CD4-positive, alpha-beta T cell (primary cell): ENCODE measurements around the gene PSEN1. TPM values are rescaled to one million over a fixed set of nuclear protein-coding genes. Genes with fewer than 3 reads are reported as not detected.

Source experiments
- ATAC-seq: fragments of 200-7000 bp; cut with Tn5 transposase; one replicate; pipeline ENCODE4 v1.10.0; 2022; ENCODE audit warnings: mild to moderate bottlenecking; ENCODE audit not compliant: poor library complexity
- CTCF ChIA-PET: fragments of 350-600 bp; sonication (Branson Sonifier 250); formaldehyde crosslinking; loops from one replicate; lab custom pipeline; 2021; ENCODE audit warnings: antibody characterized with exemption, inconsistent platforms; lab: Charles Lee
- POLR2A ChIA-PET: fragments of 350-600 bp; sonication (Branson Sonifier 250); formaldehyde crosslinking; loops from one replicate; lab custom pipeline; 2021; ENCODE audit warnings: antibody characterized with exemption, inconsistent platforms; lab: Charles Lee
- DNase-seq, 14 experiments: peaks; one replicate each; pipeline ENCODE4 v3.0.0-alpha.2; 2013 to 2020; ENCODE audit warnings: mixed read lengths in 2 of 14
- H3K27ac ChIP-seq, 2 donors: one replicate each; pipeline versions ENCODE4 v1.5.1 to v1.7.0; 2013; ENCODE audit warnings: low read length in 2 of 2, low read depth in 1 of 2, mild to moderate bottlenecking in 1 of 2
- H3K27me3 ChIP-seq, 2 experiments: 1 replicate in 1 of 2; 2 replicates in 1 of 2; pipeline versions ENCODE4 v1.6.1 to v1.7.0; 2013; ENCODE audit warnings: low read length in 2 of 2, control low read depth in 1 of 2, mild to moderate bottlenecking in 1 of 2, moderate library complexity in 1 of 2; ENCODE audit not compliant: insufficient read depth in 2 of 2, control insufficient read depth in 1 of 2
- H3K36me3 ChIP-seq: one replicate; pipeline ENCODE4 v1.6.1; 2013; ENCODE audit warnings: low read length, control low read depth; ENCODE audit not compliant: insufficient read depth
- H3K4me1 ChIP-seq: one replicate; pipeline ENCODE4 v1.6.1; 2013; ENCODE audit warnings: low read length, control low read depth; ENCODE audit not compliant: insufficient read depth
- H3K4me3 ChIP-seq: one replicate; pipeline ENCODE4 v1.5.1; 2013; ENCODE audit warnings: mild to moderate bottlenecking, low read length, moderate library complexity
- H3K9me3 ChIP-seq, 2 experiments: 1 replicate in 1 of 2; 2 replicates in 1 of 2; pipeline versions ENCODE4 v1.6.1 to v1.7.0; 2013; ENCODE audit warnings: low read length in 2 of 2, mild to moderate bottlenecking in 2 of 2, control low read depth in 1 of 2, moderate library complexity in 1 of 2; ENCODE audit not compliant: control insufficient read depth in 1 of 2, insufficient read depth in 1 of 2
- H3K27ac Mint-ChIP-seq: one replicate; pipeline ENCODE4 v1.8.0; 2020; ENCODE audit warnings: mixed read lengths
- H3K27me3 Mint-ChIP-seq: one replicate; pipeline ENCODE4 v1.8.0; 2021; ENCODE audit warnings: mixed read lengths
- H3K36me3 Mint-ChIP-seq: one replicate; pipeline ENCODE4 v1.8.0; 2021; ENCODE audit warnings: low read depth, mixed read lengths
- H3K4me1 Mint-ChIP-seq: one replicate; pipeline ENCODE4 v1.8.0; 2021; ENCODE audit warnings: low read depth, mixed read lengths
- H3K4me3 Mint-ChIP-seq: one replicate; pipeline ENCODE4 v1.8.0; 2020; ENCODE audit warnings: mild to moderate bottlenecking, mixed read lengths
- H3K9me3 Mint-ChIP-seq: one replicate; pipeline ENCODE4 v1.8.0; 2020; ENCODE audit warnings: mixed read lengths
- CTCF ChIP-seq: fragments of 200-600 bp; IDR thresholded peaks from one replicate; pipeline ENCODE4 v1.8.0; 2022; ENCODE audit warnings: antibody characterized with exemption, mild to moderate bottlenecking
- intact Hi-C, 2 experiments: fragments of 100-400 bp; cut with DNase I in 1 of 2; cut with micrococcal nuclease in 1 of 2; formaldehyde crosslinking; loops; one replicate each; pipeline versions ENCODE4 v1.15.1 to v1.9.0; 2023 to 2025; cut with DNase I, micrococcal nuclease
- total RNA-seq, 174 experiments: library from RNA in 2 of 174; stranded (reverse) in 2 of 174; gene quantifications; one replicate each; pipeline ENCODE4 v1.2.3 and lab custom pipeline; 2021 to 2026

The PSEN1 gene
- total RNA-seq, 2 experiments from 2014 or later, result 27.1 to 28.3 TPM

- no peaks in the 10 kb centered on the region for H3K9me3 Mint-ChIP-seq
- POLR2A ChIA-PET, result no interaction called here
- Histone ChIP-seq H3K4me1 (peaks cover 10% of the 10 kb centered on the region), H3K9me3 (no peaks in the 10 kb centered on the region), H3K27ac (no peak overlapping the region), H3K27me3 (no peaks in the 10 kb centered on the region), H3K36me3 (peaks cover 13% of the 10 kb centered on the region), H3K4me3 (peak overlapping the region; percentile 5)
- TF ChIP-seq CTCF, result no peak
- intact Hi-C loops, result no loop called here
- ATAC-seq (peak; percentile 32), DNase-seq (peak in 2 of 14 experiments; percentile 2 to 8)
- no peak overlapping the region for H3K27ac Mint-ChIP-seq
- H3K27me3 Mint-ChIP-seq, result peaks cover 13% of the 10 kb centered on the region
- no peaks in the 10 kb centered on the region for H3K36me3 Mint-ChIP-seq
- peaks cover 12% of the 10 kb centered on the region for H3K4me1 Mint-ChIP-seq
- CTCF ChIA-PET, result no interaction called here
- peak overlapping the region; percentile 14 for H3K4me3 Mint-ChIP-seq
Measured at GRCh38 chr14:73269729-73270531, 133.6 kb downstream of the PSEN1 start.

- H3K36me3 Mint-ChIP-seq, result peaks cover 20% of the 10 kb centered on the region
- TF ChIP-seq CTCF, result no peak
- intact Hi-C loops, result no loop called here
- H3K27me3 ChIP-seq, result no peaks in the 10 kb centered on the region
- CTCF ChIA-PET, result no interaction called here
- H3K4me1 Mint-ChIP-seq, result peaks cover 12% of the 10 kb centered on the region
- no peak overlapping the region for H3K27ac Mint-ChIP-seq
- H3K9me3 Mint-ChIP-seq, result no peaks in the 10 kb centered on the region
- POLR2A ChIA-PET, result no interaction called here
- no peaks in the 10 kb centered on the region for H3K9me3 ChIP-seq
- no peak for ATAC-seq
- peaks cover 10% of the 10 kb centered on the region for H3K4me1 ChIP-seq
- DNase-seq, result no peak
- H3K36me3 ChIP-seq, result peaks cover 32% of the 10 kb centered on the region
- no peak overlapping the region for H3K27ac ChIP-seq
- no peak overlapping the region for H3K4me3 ChIP-seq
- H3K27me3 Mint-ChIP-seq, result peaks cover 13% of the 10 kb centered on the region
- H3K4me3 Mint-ChIP-seq, result no peak overlapping the region
Measured at GRCh38 chr14:73272393-73272792, 136.1 kb downstream of the PSEN1 start.

Other genes starting within 250 kb of the PSEN1 start
- gene DPF3, start 242.4 kb upstream of the PSEN1 start, total RNA-seq, result under 1 TPM; 0.27 to 0.31 TPM
- gene DCAF4, start 210.0 kb upstream of the PSEN1 start, total RNA-seq, result 10 to 100 TPM; 20.8 to 22.8 TPM
- gene ZFYVE1, start 109.4 kb upstream of the PSEN1 start, total RNA-seq, result 10 to 100 TPM in 1 of 2 experiments, 1 to 10 TPM in 1; 9.3 to 10.9 TPM
- 100 to 1,000 TPM; 157 to 161 TPM for gene RBM25, start 78.0 kb upstream of the PSEN1 start, total RNA-seq
- gene PAPLN, start 101.0 kb downstream of the PSEN1 start, total RNA-seq, result under 1 TPM; 0.05 to 0.14 TPM